Keratinocyte (primary cell): ENCODE results near the gene MYOZ2.

Source experiments
- CTCF ChIP-seq, 3 experiments: IDR thresholded peaks in 1 of 3; conservative IDR thresholded peaks in 1 of 3; optimal IDR thresholded peaks in 1 of 3; 2 replicates in 2 of 3; 3 replicates in 1 of 3; pipeline versions ENCODE3 to v1.5.1; 2011; ENCODE audit warnings: low read length in 3 of 3, mild to moderate bottlenecking in 3 of 3, moderate library complexity in 2 of 3, control low read depth in 1 of 3, inconsistent platforms in 1 of 3; ENCODE audit not compliant: insufficient read depth in 2 of 3; ENCODE audit errors: extremely low read depth in 1 of 3
- EZH2 ChIP-seq: IDR thresholded peaks from one replicate; pipeline ENCODE4 v1.6.1; 2012; ENCODE audit warnings: inconsistent platforms, mild to moderate bottlenecking, low read length, moderate library complexity

GRCh38 chr4:119179011-119179410 lies 43.4 kb downstream of the MYOZ2 start:
- TF ChIP-seq CTCF (optimal IDR thresholded peaks at IDR 0.05 in 1 of 3, IDR thresholded peaks at IDR 0.05 in 1 of 3, conservative IDR thresholded peaks at IDR 0.05 in 1 of 3; ENCODE audit: extremely low read depth in 1 of 3, insufficient read depth in 2 of 3, low read length in 3 of 3): no peak
- no peak for TF ChIP-seq EZH2
